HEK293 (cell line): ENCODE results near the gene SLC25A40.
"Not testable (repeated sequence)": the region's sequence is repeated elsewhere in the genome, so short reads cannot be mapped to it uniquely, and the experiment has no call there.

ENCODE experiments used
- RBAK ChIP-seq: fragments of 450-650 bp; formaldehyde crosslinking; IDR thresholded peaks from 2 replicates; pipeline ENCODE4 v1.5.1; 2016; ENCODE audit warnings: missing biosample characterization, missing genetic modification characterization
- SP7 ChIP-seq: fragments of 450-650 bp; formaldehyde crosslinking; IDR thresholded peaks from 2 replicates; pipeline ENCODE4 v1.5.1; 2016; ENCODE audit warnings: missing biosample characterization, missing genetic modification characterization
- ZNF121 ChIP-seq: fragments of 450-650 bp; formaldehyde crosslinking; IDR thresholded peaks from 2 replicates; pipeline ENCODE4 v1.5.1; 2016; ENCODE audit warnings: missing biosample characterization, missing genetic modification characterization
- ZNF24 ChIP-seq: fragments of 450-650 bp; formaldehyde crosslinking; IDR thresholded peaks from 2 replicates; pipeline ENCODE4 v1.5.1; 2016; ENCODE audit warnings: missing biosample characterization, missing genetic modification characterization
- ZNF274 ChIP-seq, 2 experiments: fragments of 200-500 bp in 1 of 2; fragments of 450-650 bp in 1 of 2; sonication (Bioruptor generic) in 1 of 2; formaldehyde crosslinking in 1 of 2; IDR thresholded peaks; 2 replicates each; pipeline versions ENCODE4 v1.5.1 to v1.6.1; 2014 to 2016; ENCODE audit warnings: borderline replicate concordance in 1 of 2, inconsistent platforms in 1 of 2, low read length in 1 of 2, missing biosample characterization in 1 of 2, missing genetic modification characterization in 1 of 2
- ZNF596 ChIP-seq: fragments of 450-650 bp; IDR thresholded peaks from 2 replicates; pipeline ENCODE4 v1.5.0; 2018; ENCODE audit warnings: missing biosample characterization, mild to moderate bottlenecking, missing genetic modification characterization, moderate library complexity
- ZNF768 ChIP-seq: fragments of 450-650 bp; formaldehyde crosslinking; IDR thresholded peaks from 2 replicates; pipeline ENCODE4 v1.5.1; 2018; ENCODE audit warnings: missing biosample characterization, mild to moderate bottlenecking, missing genetic modification characterization
- ZNF785 ChIP-seq: fragments of 450-650 bp; formaldehyde crosslinking; IDR thresholded peaks from 2 replicates; pipeline ENCODE4 v1.5.1; 2016; ENCODE audit warnings: missing biosample characterization, missing genetic modification characterization
- TF ChIP-seq, protein P1 (sequence below): fragments of 450-650 bp; formaldehyde crosslinking; IDR thresholded peaks from 2 replicates; pipeline ENCODE4 v1.5.1; 2016; ENCODE audit warnings: missing biosample characterization, missing genetic modification characterization
- TF ChIP-seq, protein P2 (sequence below): fragments of 450-650 bp; formaldehyde crosslinking; IDR thresholded peaks from 2 replicates; pipeline ENCODE4 v1.5.1; 2016; ENCODE audit warnings: missing biosample characterization, missing genetic modification characterization, low read depth

GRCh38 chr7:87922759-87923395 is 46.7 kb upstream of the SLC25A40 start:
- TF ChIP-seq ZNF24; ZNF768 (tag by site-specific recombination); ZNF274 (IDR thresholded peaks at IDR 0.05; ENCODE audit: low read length); ZNF274 (tag by site-specific recombination; IDR thresholded peaks at IDR 0.05; ENCODE audit: borderline replicate concordance); SP7 (tag by site-specific recombination); RBAK (tag by site-specific recombination); ZNF596 (tag by site-specific recombination); ZNF785 (tag by site-specific recombination); ZNF121: not testable (repeated sequence)
- TF ChIP-seq, protein P1, sequence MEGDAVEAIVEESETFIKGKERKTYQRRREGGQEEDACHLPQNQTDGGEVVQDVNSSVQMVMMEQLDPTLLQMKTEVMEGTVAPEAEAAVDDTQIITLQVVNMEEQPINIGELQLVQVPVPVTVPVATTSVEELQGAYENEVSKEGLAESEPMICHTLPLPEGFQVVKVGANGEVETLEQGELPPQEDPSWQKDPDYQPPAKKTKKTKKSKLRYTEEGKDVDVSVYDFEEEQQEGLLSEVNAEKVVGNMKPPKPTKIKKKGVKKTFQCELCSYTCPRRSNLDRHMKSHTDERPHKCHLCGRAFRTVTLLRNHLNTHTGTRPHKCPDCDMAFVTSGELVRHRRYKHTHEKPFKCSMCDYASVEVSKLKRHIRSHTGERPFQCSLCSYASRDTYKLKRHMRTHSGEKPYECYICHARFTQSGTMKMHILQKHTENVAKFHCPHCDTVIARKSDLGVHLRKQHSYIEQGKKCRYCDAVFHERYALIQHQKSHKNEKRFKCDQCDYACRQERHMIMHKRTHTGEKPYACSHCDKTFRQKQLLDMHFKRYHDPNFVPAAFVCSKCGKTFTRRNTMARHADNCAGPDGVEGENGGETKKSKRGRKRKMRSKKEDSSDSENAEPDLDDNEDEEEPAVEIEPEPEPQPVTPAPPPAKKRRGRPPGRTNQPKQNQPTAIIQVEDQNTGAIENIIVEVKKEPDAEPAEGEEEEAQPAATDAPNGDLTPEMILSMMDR (tag by site-specific recombination) = not testable (repeated sequence)
- TF ChIP-seq, protein P2, sequence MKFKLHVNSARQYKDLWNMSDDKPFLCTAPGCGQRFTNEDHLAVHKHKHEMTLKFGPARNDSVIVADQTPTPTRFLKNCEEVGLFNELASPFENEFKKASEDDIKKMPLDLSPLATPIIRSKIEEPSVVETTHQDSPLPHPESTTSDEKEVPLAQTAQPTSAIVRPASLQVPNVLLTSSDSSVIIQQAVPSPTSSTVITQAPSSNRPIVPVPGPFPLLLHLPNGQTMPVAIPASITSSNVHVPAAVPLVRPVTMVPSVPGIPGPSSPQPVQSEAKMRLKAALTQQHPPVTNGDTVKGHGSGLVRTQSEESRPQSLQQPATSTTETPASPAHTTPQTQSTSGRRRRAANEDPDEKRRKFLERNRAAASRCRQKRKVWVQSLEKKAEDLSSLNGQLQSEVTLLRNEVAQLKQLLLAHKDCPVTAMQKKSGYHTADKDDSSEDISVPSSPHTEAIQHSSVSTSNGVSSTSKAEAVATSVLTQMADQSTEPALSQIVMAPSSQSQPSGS (tag by site-specific recombination) = not testable (repeated sequence)
